Smooth muscle cell of the umbilical artery (primary cell): ENCODE data around the gene AARS2. TPM values are rescaled to one million over a fixed set of nuclear protein-coding genes. Genes with fewer than 3 reads are reported as not detected.

Source experiments
- total RNA-seq: library from RNA; depleted of rRNA; stranded (reverse); fragments of >200 nt; gene quantifications from 2 replicates; pipeline ENCODE4 v1.2.3, GENCODE V29; 2014

The AARS2 gene
- total RNA-seq = 16.3 and 23.6 TPM in 2 replicates

GRCh38 chr6:44312901-44313788 is at the start of gene AARS2:
Gene AARS2 (minus strand): TSS chr6:44313347. CDS start chr6:44313323, 24 bp downstream.

GRCh38 chr6:44342489-44342888 is 29.3 kb upstream of the AARS2 start, which contains the start of gene SPATS1:
Gene SPATS1 (plus strand): TSS chr6:44342650. CDS start chr6:44343096, 446 bp downstream.

GRCh38 chr6:44269921-44270525 is 43.1 kb downstream of the AARS2 start, which contains the start of gene TMEM151B:
Gene TMEM151B (plus strand): TSS chr6:44270450. CDS start chr6:44270743, 293 bp downstream.

GRCh38 chr6:44265007-44265721 is 48.0 kb downstream of the AARS2 start, which contains the start of gene NFKBIE:
Gene NFKBIE (minus strand): TSS chr6:44265551. CDS start chr6:44265346, 205 bp downstream.

GRCh38 chr6:44257025-44257752 is 56.0 kb downstream of the AARS2 start, which contains the start of gene SLC35B2:
Gene SLC35B2 (minus strand): TSS chr6:44257528. CDS start chr6:44257410, 118 bp downstream.

Other genes starting within 250 kb of the AARS2 start
- 28.6 and 48.4 TPM in 2 replicates for gene MRPL14, start 185.9 kb downstream of the AARS2 start, total RNA-seq
- 25.5 and 56.4 TPM in 2 replicates for gene TMEM63B, start 185.8 kb downstream of the AARS2 start, total RNA-seq
- not detected in 2 replicates for gene CAPN11, start 154.5 kb downstream of the AARS2 start, total RNA-seq
- not detected in 2 replicates for gene MYMX, start 96.4 kb downstream of the AARS2 start, total RNA-seq
- 1.8 and 11.9 TPM in 2 replicates for gene SLC29A1, start 89.8 kb downstream of the AARS2 start, total RNA-seq
- 599 and 807 TPM in 2 replicates for gene HSP90AB1, start 66.2 kb downstream of the AARS2 start, total RNA-seq
- 105 and 143 TPM in 2 replicates for gene SLC35B2, start 55.8 kb downstream of the AARS2 start, total RNA-seq
- 5.6 and 6.1 TPM in 2 replicates for gene NFKBIE, start 47.8 kb downstream of the AARS2 start, total RNA-seq
- gene TMEM151B, start 42.9 kb downstream of the AARS2 start, total RNA-seq = 0.05 TPM in 1 of 2 replicates, not detected in the other
- not detected in 2 replicates for gene SPATS1, start 29.3 kb upstream of the AARS2 start, total RNA-seq
- gene CDC5L, start 74.4 kb upstream of the AARS2 start, total RNA-seq = 18.7 and 23.6 TPM in 2 replicates